Natural killer cell treated with Interleukin-12 subunit alpha and Interleukin-12 subunit beta and Interleukin-15 and Interleukin-18, amount 100 ng/mL, for 72 hours (primary cell): ENCODE results near the gene CLIP1. TPM values are rescaled to one million over a fixed set of nuclear protein-coding genes. Genes with fewer than 3 reads are reported as not detected.

Experiments
- ATAC-seq, 2 donors: fragments of 150-1000 bp; cut with Tn5 transposase in 1 of 2; sonication (Bioruptor Pico), chemical (Tn5 transposase) in 1 of 2; 2 replicates each; pipeline ENCODE4 v1.10.0; 2021
- DNase-seq: peaks from one replicate; pipeline ENCODE4 v3.0.0; 2022; ENCODE audit warnings: low spot score
- H3K27ac Mint-ChIP-seq, 2 donors: 1 replicate in 1 of 2; 2 replicates in 1 of 2; pipeline ENCODE4 v1.8.0; 2022; ENCODE audit warnings: mixed read lengths in 2 of 2, mild to moderate bottlenecking in 1 of 2, moderate library complexity in 1 of 2
- H3K27me3 Mint-ChIP-seq, 2 donors: 1 replicate in 1 of 2; 2 replicates in 1 of 2; pipeline ENCODE4 v1.8.0; 2022; ENCODE audit warnings: mixed read lengths in 2 of 2
- H3K36me3 Mint-ChIP-seq: one replicate; pipeline ENCODE4 v1.8.0; 2022; ENCODE audit warnings: mixed read lengths
- H3K4me1 Mint-ChIP-seq, 2 donors: 1 replicate in 1 of 2; 2 replicates in 1 of 2; pipeline ENCODE4 v1.8.0; 2022; ENCODE audit warnings: low read depth in 2 of 2, mixed read lengths in 2 of 2, mild to moderate bottlenecking in 1 of 2
- H3K4me3 Mint-ChIP-seq: one replicate; pipeline ENCODE4 v1.8.0; 2022; ENCODE audit warnings: mixed read lengths
- H3K9me3 Mint-ChIP-seq: 2 replicates; pipeline ENCODE4 v1.8.0; 2022; ENCODE audit warnings: mixed read lengths
- total RNA-seq, 2 donors: library from RNA; stranded (reverse); gene quantifications; one replicate each; pipeline ENCODE4 v1.2.3, GENCODE V29; 2022

Gene CLIP1
- total RNA-seq, 2 donors from 2014 or later, result 75.4 to 108 TPM

GRCh38 chr12:122350141-122350848 is 72.2 kb downstream of the CLIP1 start:
- no peak overlapping the region for H3K4me3 Mint-ChIP-seq
- H3K36me3 Mint-ChIP-seq, result peaks cover 4% of the 10 kb centered on the region
- ATAC-seq (no peak), DNase-seq (no peak)
- H3K9me3 Mint-ChIP-seq, result no peaks in the 10 kb centered on the region
- peaks cover 6 to 9% of the 10 kb centered on the region in 2 donors for H3K4me1 Mint-ChIP-seq
- H3K27ac Mint-ChIP-seq, result peak overlapping the region in 1 of 2 donors; percentile 26
- no peaks in the 10 kb centered on the region for H3K27me3 Mint-ChIP-seq

DNA sequence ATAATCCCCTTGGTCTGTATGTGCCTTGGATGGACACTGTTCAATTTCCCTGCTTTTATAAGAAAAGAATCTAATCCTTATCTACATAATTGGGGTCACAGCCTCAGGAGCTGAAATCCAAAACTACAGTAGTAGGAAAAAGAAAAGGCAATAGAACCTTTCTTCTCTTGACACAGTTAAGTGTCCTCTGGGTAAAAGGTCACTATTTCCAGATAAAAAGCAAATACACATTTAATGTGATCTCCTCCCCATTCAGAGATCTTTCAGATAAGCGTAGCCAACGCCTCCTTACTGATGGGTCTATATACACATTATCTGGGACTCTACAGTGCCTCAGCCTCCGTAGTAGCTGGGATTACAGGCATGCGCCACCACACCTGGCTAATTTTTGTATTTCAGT is 73.4 kb downstream of the CLIP1 start:
- Mint-ChIP-seq H3K27ac (no peak overlapping the region), H3K36me3 (peaks cover 4% of the 10 kb centered on the region), H3K9me3 (no peaks in the 10 kb centered on the region), H3K4me3 (no peak overlapping the region), H3K4me1 (peaks cover 6 to 9% of the 10 kb centered on the region in 2 donors), H3K27me3 (no peaks in the 10 kb centered on the region)
- DNase-seq (no peak), ATAC-seq (no peak)

- ATAC-seq, result no peak
- Mint-ChIP-seq H3K36me3 (peaks cover 4% of the 10 kb centered on the region), H3K27ac (no peak overlapping the region), H3K9me3 (no peaks in the 10 kb centered on the region), H3K4me3 (no peak overlapping the region), H3K4me1 (peaks cover 6 to 9% of the 10 kb centered on the region in 2 donors), H3K27me3 (no peaks in the 10 kb centered on the region)
- DNase-seq, result no peak
Observed at GRCh38 chr12:122348505-122348904, 74.0 kb downstream of the CLIP1 start.

DNA sequence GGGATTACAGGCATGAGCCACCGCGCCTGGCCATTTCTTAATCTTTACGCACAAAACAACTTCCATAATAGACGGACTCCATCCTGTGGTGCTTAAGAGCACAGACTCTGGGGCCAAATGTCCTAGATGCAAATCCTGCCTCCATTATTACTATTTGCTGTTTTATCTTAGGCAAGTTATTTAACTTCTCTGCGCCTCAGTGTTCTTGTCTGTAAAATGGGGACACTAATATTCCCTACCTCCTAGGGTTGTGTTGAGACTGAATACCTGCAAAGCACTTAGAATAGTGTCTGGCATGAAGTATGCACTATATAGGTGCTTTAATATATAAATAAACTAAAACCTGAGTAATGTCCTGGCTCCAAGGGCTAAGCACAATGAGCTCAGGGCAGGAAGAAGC is 76.4 kb downstream of the CLIP1 start:
- H3K36me3 Mint-ChIP-seq, result peaks cover 9% of the 10 kb centered on the region
- ATAC-seq, result no peak
- no peak overlapping the region for H3K27ac Mint-ChIP-seq
- no peak for DNase-seq
- H3K4me1 Mint-ChIP-seq, result peaks cover 0 to 2% of the 10 kb centered on the region in 2 donors
- H3K27me3 Mint-ChIP-seq, result no peaks in the 10 kb centered on the region
- H3K4me3 Mint-ChIP-seq, result no peak overlapping the region
- H3K9me3 Mint-ChIP-seq, result no peaks in the 10 kb centered on the region

DNA sequence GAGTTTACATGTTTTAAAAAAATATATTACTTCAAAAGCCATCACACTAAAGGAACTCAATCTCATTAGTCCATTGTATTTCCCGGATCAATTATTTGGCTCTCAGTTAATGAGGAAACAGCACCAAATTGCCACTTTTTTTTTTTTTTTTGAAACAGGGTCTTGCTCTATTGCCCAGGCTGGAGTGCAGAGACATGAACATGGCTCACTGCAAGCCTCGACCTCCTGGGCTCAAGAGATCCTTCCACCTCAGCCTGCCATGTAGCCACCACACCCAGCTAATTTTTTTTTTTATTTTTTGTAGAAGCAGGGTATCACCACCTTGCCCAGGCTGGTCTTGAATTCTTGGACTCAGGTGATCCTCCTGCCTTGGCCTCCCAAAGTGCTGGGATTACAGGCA is 77.4 kb downstream of the CLIP1 start:
- peaks cover 14% of the 10 kb centered on the region for H3K36me3 Mint-ChIP-seq
- no peaks in the 10 kb centered on the region for H3K9me3 Mint-ChIP-seq
- no peak for ATAC-seq
- no peaks in the 10 kb centered on the region for H3K27me3 Mint-ChIP-seq
- no peak overlapping the region for H3K4me3 Mint-ChIP-seq
- no peak for DNase-seq
- H3K4me1 Mint-ChIP-seq, result peaks cover 0 to 2% of the 10 kb centered on the region in 2 donors
- no peak overlapping the region for H3K27ac Mint-ChIP-seq

DNA sequence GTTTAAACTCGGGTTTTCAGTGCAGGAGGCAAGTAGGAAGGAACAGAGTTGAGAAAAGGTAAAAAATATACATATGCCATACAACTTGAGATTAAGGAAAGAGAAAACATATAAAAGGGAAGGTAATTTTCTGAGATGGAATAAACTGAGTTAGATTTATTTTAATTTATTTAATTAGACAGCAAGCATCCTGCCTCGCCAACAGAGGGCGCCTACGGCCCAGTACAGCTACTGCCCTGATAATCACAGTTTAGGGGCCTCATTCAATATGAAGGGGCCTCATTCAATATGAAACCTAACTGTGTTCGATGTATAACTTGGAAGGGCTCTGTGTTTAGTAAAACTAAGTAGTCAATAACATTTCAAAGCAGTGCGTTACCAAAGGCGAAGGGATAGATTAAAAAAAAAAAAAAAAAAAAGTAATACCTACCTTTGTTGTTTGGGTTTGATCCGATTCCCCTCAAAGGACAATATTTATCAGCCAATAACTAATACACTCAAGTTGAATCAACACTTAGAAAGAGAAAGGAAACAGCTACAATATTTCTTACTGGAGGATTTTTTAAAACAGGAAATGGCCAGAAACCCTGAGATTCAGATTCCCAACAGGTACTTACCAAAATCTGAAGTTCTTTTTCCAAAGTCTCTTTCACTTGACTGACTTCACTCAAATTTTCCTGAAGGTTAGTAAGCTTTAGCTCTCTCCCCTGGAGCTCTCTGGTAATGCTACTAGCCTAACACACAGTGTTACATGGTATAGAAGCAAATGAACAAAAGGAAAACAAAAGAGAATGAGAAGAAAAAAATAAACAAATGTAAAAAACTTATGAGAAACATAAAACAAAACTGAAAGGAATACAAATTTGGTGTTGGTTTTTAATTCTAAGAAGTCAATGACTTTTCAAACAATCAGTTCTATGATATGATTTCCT is 86.2 kb downstream of the CLIP1 start:
- ATAC-seq, result peak in 1 of 2 donors; percentile 20
- peak overlapping the region; percentile 23 for H3K4me3 Mint-ChIP-seq
- H3K36me3 Mint-ChIP-seq, result peaks cover 25% of the 10 kb centered on the region
- H3K4me1 Mint-ChIP-seq, result peaks cover 12 to 15% of the 10 kb centered on the region in 2 donors
- no peak for DNase-seq
- H3K9me3 Mint-ChIP-seq, result no peaks in the 10 kb centered on the region
- peak overlapping the region; percentile 68 to 80 for H3K27ac Mint-ChIP-seq
- H3K27me3 Mint-ChIP-seq, result no peaks in the 10 kb centered on the region

DNA sequence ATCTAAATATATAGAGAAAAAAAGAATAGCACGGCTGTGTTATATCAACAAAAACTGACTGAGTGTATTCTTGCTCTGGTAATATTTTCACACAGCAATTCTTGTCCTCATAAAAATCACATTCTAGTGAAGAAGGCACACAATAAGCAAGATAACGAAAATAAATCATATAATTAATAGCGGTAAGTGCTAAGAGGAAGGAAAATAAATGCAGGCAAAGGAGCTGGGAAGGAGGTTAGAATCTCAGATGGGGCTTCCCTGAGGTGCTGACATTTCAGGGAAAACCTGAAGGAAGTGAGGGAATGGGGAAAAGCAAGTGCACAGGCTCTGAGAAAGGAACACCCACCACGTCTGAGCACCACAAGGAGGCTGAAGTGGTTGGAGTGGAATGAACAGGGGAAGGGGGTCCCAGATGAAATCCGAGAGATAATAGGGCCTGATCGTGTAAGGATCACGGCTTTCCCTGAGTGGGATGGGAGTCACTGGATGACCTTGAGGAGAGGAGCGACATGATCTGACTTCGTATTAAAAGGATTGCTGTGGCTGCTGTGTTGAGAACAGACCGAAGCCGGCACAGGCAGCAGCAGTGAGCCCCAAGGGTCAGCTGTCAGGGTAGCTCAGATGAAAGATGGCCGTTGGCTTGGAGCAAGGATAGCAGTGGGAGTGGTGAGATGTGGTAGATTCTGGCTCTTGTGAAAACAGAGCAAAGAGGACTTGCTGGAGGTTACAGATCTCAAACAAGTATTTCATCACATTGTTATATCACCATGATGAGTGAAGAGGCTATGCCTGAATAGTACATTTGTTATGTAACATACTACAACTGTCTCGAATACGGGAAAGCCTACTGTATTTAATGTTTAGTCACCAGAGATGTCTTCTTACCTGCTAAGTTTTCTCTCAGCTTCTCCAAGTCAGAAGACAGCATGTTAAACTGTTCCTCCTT is 89.1 kb downstream of the CLIP1 start:
- no peak overlapping the region for H3K4me3 Mint-ChIP-seq
- ATAC-seq (no peak), DNase-seq (no peak)
- H3K27ac Mint-ChIP-seq, result no peak overlapping the region
- no peaks in the 10 kb centered on the region for H3K27me3 Mint-ChIP-seq
- H3K36me3 Mint-ChIP-seq, result peaks cover 18% of the 10 kb centered on the region
- no peaks in the 10 kb centered on the region for H3K9me3 Mint-ChIP-seq
- peaks cover 12 to 15% of the 10 kb centered on the region in 2 donors for H3K4me1 Mint-ChIP-seq

- ATAC-seq (no peak), DNase-seq (no peak)
- Mint-ChIP-seq H3K27ac (no peak overlapping the region), H3K27me3 (no peaks in the 10 kb centered on the region), H3K9me3 (no peaks in the 10 kb centered on the region), H3K4me3 (no peak overlapping the region), H3K36me3 (peaks cover 23% of the 10 kb centered on the region), H3K4me1 (peaks cover 4 to 5% of the 10 kb centered on the region in 2 donors)
Observed at GRCh38 chr12:122327494-122328385, 94.7 kb downstream of the CLIP1 start.

DNA sequence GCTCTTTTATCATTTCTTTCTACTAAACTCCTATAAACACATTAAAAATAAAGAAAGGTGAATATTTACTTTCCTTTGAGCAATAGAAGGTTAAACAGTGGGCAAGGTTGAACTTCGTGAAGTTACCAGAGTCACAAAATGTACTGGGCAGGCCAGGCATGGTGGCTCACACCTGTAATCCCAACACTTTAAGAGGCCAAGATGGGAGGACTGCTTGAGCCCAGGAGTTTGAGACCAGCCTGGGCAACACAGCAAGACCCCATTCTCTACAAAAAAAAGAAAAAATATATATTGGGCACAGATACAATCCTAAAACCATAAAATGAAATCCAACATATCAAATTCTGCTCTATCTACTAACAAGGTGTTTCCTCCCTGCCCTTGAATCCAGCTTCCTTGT is 95.5 kb downstream of the CLIP1 start:
- Mint-ChIP-seq H3K4me1 (peaks cover 4 to 5% of the 10 kb centered on the region in 2 donors), H3K27me3 (no peaks in the 10 kb centered on the region), H3K9me3 (no peaks in the 10 kb centered on the region), H3K27ac (no peak overlapping the region), H3K4me3 (no peak overlapping the region), H3K36me3 (peaks cover 29% of the 10 kb centered on the region)
- DNase-seq, result no peak
- no peak for ATAC-seq

DNA sequence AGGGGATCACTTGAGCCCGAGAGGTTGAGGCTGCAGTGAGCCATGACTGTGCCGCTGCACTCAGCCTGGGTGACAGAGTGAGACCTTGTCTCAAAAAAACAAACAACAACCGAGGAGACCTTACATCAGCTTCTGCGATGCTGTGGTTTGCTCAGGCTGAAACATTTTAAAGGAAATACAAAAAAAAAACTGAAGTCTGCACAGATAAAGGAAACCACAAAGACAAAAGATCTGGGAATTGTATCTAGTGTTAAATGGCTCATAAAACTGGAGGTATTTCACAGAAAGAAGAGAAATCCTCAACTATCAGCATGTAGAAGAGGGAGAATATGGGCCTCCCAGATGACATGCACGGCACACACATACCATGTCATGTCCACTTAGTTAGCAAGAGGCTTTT is 95.9 kb downstream of the CLIP1 start:
- H3K36me3 Mint-ChIP-seq, result peaks cover 29% of the 10 kb centered on the region
- no peaks in the 10 kb centered on the region for H3K27me3 Mint-ChIP-seq
- H3K27ac Mint-ChIP-seq, result no peak overlapping the region
- ATAC-seq (no peak), DNase-seq (no peak)
- H3K9me3 Mint-ChIP-seq, result no peaks in the 10 kb centered on the region
- peaks cover 4 to 5% of the 10 kb centered on the region in 2 donors for H3K4me1 Mint-ChIP-seq
- no peak overlapping the region for H3K4me3 Mint-ChIP-seq

DNA sequence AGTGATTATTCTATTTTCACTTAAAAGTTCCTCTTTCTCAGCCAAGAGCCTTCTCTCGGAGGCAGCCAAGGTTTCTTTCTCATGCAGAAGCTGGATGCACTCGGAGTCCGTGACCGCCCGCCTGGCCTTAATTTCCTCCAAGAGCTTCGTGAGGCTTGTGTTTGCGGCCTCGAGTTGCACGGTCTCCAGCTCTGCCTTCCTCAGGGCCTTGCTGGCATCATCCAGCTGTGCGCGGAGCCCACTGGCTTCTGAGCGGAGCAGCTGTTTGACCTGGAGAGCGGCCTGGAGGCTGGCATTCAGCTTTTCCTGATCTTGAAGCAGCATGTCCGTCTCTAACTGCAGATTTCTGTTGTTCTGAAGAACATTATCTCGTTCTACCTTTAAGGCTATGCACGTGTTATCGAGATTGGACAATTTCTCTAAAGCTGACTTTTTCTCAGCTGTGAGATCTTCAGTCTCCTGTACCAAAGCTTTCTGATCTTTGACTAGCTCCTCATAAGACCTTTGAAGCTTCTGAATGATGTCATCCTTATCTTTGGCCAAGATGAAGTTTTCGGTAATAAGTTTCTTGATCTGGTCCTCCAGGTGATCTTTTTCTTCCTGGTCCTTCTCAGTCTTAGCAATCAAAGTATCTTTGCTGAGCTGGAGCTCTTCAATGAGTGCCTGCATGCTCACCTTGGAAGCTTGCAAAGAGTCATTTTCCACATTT is 99.0 kb downstream of the CLIP1 start:
- H3K27ac Mint-ChIP-seq, result no peak overlapping the region
- no peaks in the 10 kb centered on the region for H3K9me3 Mint-ChIP-seq
- no peaks in the 10 kb centered on the region for H3K27me3 Mint-ChIP-seq
- peaks cover 4 to 5% of the 10 kb centered on the region in 2 donors for H3K4me1 Mint-ChIP-seq
- H3K36me3 Mint-ChIP-seq, result peaks cover 29% of the 10 kb centered on the region
- DNase-seq (no peak), ATAC-seq (no peak)
- no peak overlapping the region for H3K4me3 Mint-ChIP-seq

DNA sequence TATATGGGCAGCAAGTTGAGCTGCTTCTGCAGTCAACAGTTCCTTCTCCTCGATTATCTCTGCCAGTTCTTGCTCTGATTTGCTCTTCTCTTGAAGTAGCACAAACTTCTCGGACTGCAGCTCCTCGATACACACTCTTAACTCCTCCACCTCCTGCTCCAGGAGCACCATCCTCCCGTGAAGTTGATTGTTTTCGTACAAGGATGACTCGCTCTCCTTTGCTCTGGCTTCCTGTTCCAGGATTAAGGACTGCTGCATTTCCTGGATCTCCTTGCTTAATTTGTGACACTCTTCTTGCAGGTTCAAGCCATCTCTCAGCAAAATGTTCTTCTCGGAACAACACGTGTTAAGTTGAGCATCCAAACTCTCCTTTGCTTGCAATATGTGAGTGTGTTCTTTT is 100.0 kb downstream of the CLIP1 start:
- Mint-ChIP-seq H3K36me3 (peaks cover 20% of the 10 kb centered on the region), H3K4me1 (peaks cover 0 to 4% of the 10 kb centered on the region in 2 donors), H3K4me3 (no peak overlapping the region), H3K27me3 (no peaks in the 10 kb centered on the region), H3K27ac (peak overlapping the region in 1 of 2 donors; percentile 4), H3K9me3 (no peaks in the 10 kb centered on the region)
- ATAC-seq, result no peak
- no peak for DNase-seq
